AG04449 (cell line): Measurements from ENCODE around the gene CEP131.
A peak's percentile ranks its signal among the peaks of the same experiment; 100 is the strongest.

Source experiments
- CTCF ChIA-PET: fragments of 350-600 bp; formaldehyde crosslinking; extraction: SDS; loops from one replicate; lab custom pipeline; 2021; ENCODE audit warnings: antibody characterized with exemption; lab: Yijun Ruan, JAX
- POLR2A ChIA-PET: fragments of 400-600, 350-600 bp; formaldehyde crosslinking; extraction: SDS; loops from one replicate; lab custom pipeline; 2020; ENCODE audit warnings: antibody characterized with exemption, inconsistent platforms; lab: Yijun Ruan, JAX
- DNase-seq: peaks from one replicate; pipeline ENCODE4 v3.0.0-alpha.2; 2010; ENCODE audit warnings: low read depth, low spot score
- H3K4me3 ChIP-seq: 2 replicates; pipeline ENCODE4 v1.5.1; 2011; ENCODE audit warnings: low read depth, mild to moderate bottlenecking, control low read depth, low read length
- TF ChIP-seq, protein P1 (sequence below): IDR thresholded peaks from one replicate; pipeline ENCODE4 v1.5.1; 2011; ENCODE audit warnings: mild to moderate bottlenecking, moderate library complexity, low read length, control low read depth, inconsistent platforms; ENCODE audit not compliant: insufficient read depth; ENCODE audit errors: missing control alignments

Gene CEP131

DNA sequence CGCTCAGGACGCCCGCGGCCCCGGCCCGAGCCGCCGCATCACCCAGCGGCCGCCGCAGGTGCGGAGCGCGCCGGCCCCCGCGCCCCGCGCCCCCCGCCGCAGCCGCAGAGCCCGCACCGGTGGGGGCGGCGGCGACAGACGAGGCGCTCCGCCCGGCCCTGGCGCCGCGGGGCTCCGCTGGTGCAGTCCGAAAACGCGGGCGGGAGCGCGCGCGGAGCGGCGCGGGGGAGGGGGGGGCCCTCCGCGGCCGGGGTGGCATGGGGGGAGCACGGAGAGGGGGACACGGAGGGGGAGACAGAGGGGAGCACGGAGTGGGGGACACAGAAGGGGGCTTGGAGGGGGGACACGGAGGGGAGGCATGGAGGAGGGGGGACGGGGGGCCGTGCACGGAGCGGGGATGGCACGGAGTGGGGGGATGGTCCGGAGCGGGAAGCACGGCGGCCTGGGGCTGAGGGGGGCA is 56.7 kb downstream of the CEP131 start, which contains the start of gene AATK:
Gene AATK (minus strand): TSS at position 189 of the 460 bp plus-strand sequence. CDS start 229 bp downstream, outside the sequence.
- CTCF ChIA-PET: no interaction called here
- TF ChIP-seq, protein P1, sequence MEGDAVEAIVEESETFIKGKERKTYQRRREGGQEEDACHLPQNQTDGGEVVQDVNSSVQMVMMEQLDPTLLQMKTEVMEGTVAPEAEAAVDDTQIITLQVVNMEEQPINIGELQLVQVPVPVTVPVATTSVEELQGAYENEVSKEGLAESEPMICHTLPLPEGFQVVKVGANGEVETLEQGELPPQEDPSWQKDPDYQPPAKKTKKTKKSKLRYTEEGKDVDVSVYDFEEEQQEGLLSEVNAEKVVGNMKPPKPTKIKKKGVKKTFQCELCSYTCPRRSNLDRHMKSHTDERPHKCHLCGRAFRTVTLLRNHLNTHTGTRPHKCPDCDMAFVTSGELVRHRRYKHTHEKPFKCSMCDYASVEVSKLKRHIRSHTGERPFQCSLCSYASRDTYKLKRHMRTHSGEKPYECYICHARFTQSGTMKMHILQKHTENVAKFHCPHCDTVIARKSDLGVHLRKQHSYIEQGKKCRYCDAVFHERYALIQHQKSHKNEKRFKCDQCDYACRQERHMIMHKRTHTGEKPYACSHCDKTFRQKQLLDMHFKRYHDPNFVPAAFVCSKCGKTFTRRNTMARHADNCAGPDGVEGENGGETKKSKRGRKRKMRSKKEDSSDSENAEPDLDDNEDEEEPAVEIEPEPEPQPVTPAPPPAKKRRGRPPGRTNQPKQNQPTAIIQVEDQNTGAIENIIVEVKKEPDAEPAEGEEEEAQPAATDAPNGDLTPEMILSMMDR: no peak
- POLR2A ChIA-PET: no interaction called here
- H3K4me3 ChIP-seq: peak within 1 kb of the TSS; percentile 6; the same call in 1 of the 2 replicates
- DNase-seq: no peak

DNA sequence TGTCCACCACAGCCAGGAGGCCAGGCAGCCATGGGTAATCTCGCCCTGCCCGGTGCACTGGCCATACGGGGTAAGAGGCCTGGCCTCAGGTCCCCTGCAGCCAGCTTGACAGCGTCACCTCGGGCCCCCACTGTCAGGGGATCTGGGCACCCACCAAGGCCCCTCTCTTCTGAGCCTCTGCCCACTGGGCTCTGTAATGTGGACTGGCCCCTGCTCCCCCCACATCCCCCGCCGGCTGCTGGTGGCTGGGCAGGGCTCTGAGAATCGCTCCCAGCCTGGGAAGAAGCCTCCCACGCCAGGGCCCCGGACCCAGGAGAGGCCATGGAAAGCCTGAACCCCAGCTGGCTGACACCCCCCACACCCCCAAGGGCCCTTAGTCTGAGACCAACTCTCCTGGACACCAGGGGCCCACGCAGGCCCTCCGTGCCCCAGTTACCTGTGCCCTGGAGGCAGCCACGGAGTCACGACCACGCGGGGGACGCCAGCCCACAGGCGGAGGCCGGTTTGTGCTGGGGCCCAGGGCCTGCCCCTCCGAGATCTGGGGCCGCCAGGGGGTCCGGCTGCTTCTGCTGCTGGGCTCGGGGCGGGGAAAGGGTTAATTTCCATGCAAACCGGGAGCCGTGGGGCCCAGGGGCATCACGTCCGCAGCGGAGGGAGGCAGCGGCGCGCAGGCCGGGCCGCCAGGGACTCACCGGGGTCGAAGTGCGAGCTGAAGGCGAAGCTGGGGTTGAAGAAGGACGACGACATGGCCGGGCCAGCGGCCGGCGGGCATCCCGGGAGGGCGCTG is 57.3 kb downstream of the CEP131 start, which contains the start of gene PVALEF:
Gene PVALEF (plus strand): TSS at position 262 of the 787 bp plus-strand sequence. CDS start 15,720 bp downstream, outside the sequence.
- POLR2A ChIA-PET: interaction anchor here (1.0 kb wide), 1 partner anchor 17 kb away, joined by 3 read pairs; no protein-coding TSS in a partner anchor
- H3K4me3 ChIP-seq: peak within 1 kb of the TSS; percentile 6; the same call in 1 of the 2 replicates
- CTCF ChIA-PET: no interaction called here
- TF ChIP-seq, protein P1: no peak
- no peak for DNase-seq

DNA sequence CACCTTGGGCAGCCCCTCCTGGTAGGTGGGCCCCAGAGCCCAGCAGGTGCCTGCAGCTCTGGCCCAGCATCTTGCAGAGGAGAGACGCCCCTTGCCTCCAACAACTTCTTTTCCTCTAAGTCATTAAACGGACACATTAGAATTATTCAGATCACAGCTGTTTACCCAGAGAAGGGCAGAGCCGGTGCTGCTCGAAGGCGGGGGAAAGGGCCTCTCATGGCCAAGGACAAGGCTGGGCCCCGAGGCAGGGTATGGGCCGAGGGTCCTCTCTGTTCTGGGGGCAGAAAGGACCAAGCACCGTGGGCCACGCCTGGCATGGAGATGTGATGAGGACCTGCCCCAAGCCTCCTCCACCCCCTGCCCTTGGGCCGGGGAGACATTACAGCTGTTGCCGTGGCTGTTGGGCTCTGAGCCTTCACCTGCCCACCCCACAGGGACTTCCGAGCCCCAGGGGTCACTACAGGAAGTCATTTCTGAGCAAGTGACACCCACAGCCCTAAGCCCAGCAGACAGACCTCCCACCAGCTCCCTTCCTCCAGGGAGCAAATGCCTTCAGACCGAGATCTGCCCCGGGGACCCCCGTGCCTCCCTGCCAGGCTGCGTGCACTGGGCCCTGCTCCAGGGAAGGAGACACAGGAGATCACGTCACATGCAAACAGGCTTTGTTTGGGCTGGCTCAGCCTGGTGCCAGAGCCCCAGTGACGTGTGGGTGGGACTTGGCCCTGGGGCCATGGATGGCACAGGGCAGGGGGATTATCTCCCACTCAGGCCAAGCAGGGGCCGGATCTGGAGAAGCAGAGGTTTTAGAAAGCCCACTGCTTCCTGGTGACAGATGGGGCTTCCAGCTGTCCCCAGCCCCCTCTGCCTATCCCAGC is 58.2 kb downstream of the CEP131 start:
- TF ChIP-seq, protein P1: no peak
- no peak overlapping the region for H3K4me3 ChIP-seq
- no peak for DNase-seq
- CTCF ChIA-PET: no interaction called here
- POLR2A ChIA-PET: interaction anchor here (1.0 kb wide), 1 partner anchor 18 kb away, joined by 3 read pairs; no protein-coding TSS in a partner anchor

DNA sequence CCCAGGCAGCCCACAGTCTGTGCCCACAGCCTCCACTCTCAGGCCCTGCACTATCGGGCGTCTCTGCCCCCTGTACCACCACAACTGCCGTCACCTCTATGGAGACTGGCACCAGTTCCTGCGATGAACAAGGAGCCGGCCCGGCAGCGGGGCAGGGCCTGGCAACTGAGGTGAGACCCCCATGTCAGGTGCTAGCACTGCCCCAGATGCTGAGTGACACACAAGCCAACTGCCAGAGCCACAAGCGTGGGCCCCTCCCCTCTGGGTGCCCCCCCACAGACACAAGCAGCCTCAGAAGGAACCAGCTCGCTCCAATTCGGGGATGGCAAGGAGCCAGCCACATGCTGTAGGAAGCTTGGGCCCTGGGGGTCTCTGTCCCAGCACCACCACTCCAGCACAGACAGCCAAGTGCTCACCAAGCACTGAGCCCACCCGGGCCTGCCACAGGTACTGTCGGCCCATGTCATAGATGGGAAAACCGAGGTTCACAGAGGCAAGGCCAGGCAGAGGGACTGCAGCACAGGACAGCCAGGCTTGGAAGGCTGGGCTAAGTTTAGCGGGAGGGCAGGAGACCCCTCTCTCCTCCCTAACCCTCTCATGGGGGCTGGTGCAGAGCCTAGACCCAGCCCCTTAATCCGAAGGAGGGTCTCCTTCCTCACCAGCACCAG is 58.9 kb downstream of the CEP131 start:
- TF ChIP-seq, protein P1: no peak
- ChIA-PET CTCF (no interaction called here), POLR2A (no interaction called here)
- no peak for DNase-seq
- no peak overlapping the region for H3K4me3 ChIP-seq

DNA sequence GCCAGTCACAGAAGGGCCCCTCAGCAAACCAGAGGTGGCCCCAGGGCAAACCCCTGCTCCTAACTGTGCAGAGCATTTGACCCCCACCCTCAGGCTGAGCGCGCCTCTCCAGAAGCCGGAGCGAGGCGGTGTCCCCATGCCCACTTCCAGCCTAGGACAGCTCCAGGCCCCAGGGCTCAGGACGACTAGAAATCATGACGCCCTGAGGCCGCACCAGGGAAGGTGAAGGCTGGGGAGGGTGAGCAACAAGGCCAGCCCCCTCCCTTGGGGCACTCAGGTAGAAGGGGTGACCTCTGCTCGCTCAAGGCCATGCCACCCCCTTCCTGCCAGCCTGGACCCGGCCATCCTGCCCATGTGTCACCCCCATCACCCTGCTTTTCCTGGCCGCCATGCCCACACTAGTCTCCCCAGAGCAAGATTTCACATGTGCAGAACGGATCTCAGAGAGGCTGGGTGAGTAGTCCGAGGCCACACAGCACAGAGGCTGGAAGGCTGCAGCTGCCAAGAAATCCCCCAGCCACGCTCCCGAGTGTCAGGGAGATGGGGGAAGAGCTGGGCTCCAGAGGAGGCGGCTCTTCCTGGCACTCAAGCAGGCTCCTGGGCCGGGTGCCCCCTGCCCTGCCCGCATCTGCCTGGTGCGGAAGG is 59.6 kb downstream of the CEP131 start:
- TF ChIP-seq, protein P1: no peak
- H3K4me3 ChIP-seq: no peak overlapping the region
- no peak for DNase-seq
- POLR2A ChIA-PET: no interaction called here
- CTCF ChIA-PET: no interaction called here
